DMS 273 (cell line): ENCODE results near the gene SLC2A11.
A peak's percentile ranks its signal among the peaks of the same experiment; 100 is the strongest.
"Not testable (repeated sequence)": the region's sequence is repeated elsewhere in the genome, so short reads cannot be mapped to it uniquely, and the experiment has no call there.

Experiments
- DNase-seq: peaks from one replicate; lab custom pipeline; 2025; ENCODE audit not compliant: unreplicated experiment; lab: John Stamatoyannopoulos, UW

Gene SLC2A11

DNA sequence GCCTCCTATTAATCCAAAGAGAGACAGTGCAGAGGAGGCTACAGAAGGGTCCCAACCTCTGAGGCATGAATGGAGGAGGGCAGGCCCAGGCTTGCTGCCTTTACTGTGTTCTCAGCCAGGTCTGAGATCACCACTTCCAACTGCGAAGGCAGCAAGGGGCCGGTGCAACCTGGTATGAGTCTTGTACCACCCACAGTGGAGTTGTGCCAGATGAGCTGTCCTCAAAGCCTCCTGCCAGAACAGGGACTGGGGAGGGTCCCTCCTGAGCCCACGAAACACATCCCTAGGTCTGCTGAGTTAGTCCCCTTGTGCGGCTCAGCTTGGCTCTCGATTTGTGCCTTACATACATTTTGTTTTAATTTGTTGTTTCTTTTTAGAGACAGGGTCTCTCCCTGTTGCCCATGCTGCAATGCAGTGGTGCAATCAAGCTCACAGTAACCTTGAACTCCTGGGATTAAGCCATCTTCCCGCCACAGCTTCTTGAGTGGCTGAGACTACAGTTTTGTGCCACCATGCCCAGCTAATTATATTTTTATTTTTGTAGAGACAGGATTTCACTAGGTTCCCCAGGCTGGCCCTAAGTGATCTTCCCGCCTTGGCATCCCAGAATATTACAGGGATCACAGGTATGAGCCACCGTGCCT is 45.8 kb downstream of the SLC2A11 start:
- peak; percentile 86 for DNase-seq

DNA sequence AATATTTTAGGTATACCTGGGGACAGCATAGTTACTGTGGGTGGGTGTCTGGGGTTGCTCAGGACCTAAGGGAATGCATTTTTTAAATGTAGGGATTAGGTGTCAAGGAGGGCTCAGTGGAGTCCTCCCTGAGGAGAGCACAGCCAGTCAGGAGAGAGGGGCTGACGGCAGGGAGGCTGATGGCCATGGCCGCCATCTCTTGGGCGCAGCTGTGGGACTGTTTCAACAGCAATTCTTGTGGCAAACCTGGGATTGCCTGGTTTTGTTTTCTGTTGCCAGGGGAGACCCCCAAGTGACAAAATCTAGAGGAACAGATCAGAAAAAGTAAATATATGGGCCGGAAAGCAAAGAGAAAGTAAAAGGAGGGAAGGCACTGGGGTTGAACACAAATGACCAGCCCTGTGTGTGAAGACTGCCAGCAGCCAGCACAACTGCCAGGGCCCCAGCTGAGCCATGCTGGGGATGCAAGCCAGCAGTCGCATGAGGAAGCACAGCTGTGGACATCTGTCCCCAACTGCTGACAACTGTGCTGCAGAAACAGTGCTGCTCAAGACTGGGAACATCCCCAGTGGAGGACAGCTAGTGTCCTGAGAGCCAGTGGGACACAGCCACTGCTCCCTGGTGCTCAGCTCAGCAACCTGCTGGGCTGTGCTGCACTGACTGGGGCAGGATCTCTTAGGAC is 47.0 kb downstream of the SLC2A11 start:
- peak; percentile 48 for DNase-seq

DNA sequence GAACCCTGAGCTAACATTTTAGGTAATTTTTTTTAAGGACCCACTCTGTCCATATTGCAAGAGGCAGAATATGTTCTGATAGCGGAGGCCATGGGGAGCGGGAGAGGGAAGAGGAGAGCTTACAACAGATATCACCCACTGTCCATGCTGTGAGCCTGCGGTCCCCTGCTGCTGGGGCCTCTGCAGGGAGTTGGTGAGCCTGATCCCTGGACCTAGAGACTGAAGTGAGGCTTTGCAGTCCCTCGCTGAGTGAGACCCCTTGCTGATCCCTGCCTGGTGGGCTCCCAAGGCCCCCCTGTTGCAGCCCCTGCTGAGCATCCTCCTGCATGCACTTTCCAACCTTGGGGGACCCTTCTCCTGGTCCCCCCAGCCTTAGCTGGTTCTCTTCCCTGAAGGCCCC is 49.0 kb downstream of the SLC2A11 start:
- DNase-seq: no peak

DNA sequence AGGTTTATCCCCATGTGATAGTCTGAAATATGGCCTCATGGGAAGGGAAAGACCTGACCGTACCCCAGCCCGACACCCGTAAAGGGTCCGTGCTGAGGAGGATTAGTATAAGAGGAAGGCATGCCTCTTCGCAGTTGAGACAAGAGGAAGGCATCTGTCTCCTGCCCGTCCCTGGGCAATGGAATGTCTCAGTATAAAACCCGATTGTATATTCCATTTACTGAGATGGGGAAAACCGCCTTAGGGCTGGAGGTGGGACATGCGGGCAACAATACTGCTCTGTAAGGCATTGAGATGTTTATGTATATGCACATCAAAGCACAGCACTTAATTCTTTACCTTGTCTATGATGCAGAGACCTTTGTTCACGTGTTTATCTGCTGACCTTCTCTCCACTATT is 49.7 kb downstream of the SLC2A11 start:
- not testable (repeated sequence) for DNase-seq

DNA sequence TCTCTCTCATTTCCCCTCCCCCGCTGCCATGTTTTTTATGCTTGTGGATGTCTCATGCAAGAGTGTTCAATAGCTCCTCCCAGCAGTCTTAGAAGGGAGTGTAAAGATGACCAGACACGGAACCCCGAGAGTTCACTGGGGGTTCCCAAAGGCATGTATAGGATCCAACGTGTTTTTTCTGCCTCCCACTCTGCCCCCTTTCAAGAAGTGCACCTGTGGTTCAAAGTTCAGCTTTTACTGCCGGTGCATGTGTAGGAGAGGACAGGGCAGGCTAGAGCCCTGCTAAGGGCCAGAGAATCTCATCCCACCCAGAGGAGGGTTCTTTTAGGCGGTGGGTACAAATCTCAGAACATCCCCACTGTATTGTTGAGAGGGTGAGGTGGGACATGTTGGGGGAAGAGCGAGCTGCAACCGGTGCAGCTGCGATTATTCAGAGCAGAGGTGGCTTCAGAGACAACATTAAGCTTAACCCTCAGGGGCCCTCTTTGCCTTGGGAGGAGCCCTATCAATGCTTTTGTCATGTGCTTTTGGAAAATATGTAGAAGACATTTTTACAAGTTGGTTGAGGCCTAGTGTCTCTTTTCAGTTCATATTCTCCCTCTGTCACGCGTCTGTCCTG is 51.0 kb downstream of the SLC2A11 start:
- DNase-seq: no peak

DNA sequence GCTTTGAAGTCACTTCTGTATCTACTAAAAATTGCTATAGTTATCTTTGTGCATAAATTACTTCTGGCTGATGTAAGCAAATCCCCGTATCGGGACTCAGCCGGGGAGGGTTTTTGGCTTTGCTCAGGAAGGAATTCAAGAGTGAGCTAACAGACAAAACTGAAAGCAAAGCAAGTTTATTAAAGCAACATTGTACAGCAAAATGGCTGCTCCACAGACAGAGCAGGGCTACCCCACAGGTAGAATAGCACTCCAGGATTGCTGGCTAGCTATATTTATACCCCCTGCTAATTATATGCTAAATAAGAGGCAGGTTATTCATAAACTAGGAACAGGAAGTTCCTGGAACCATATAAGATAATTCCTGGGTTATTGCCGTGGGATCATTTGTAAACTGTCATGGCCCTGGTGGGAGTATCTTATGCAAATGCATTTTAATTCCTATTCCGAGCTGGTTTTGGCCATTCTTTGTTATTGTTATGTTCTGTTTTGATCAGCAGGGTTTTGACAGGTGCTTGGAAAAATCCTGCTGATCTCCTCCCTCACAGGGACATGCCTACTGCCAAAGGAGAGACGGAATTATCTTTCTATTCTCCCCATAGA is 51.7 kb downstream of the SLC2A11 start:
- no peak for DNase-seq

DNA sequence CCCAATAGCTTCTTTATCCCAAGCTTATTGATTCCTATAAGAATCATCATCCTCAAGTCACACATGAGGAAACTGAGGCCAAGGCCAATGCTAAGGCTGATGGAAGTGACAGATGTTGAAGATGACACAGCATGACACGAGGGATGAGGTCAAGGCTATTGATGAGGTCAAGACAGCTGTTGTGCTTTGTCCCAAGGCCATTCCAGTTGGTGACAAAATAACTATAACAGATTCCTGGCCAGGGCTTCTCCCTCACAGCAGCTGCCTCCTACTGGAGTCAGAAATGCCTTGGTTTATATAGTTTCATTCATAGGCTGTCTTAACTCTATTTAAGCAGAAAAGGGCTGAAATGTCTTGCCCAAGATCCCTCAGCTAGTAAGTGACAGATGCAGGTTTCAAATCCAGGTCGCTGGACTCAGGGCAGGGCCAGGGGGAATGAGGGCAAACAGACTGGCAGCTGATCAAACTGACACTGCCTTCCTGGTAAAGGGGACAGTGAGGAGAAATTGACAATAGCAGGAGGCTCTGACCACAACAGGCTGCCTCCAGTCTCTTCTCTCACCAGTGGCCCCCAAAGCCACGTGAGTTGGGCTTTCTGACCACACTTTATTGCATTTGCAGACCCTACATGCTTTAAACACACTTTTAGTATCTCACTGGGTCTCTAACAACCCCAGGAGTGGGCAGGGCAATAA is 53.0 kb downstream of the SLC2A11 start:
- DNase-seq: no peak

DNA sequence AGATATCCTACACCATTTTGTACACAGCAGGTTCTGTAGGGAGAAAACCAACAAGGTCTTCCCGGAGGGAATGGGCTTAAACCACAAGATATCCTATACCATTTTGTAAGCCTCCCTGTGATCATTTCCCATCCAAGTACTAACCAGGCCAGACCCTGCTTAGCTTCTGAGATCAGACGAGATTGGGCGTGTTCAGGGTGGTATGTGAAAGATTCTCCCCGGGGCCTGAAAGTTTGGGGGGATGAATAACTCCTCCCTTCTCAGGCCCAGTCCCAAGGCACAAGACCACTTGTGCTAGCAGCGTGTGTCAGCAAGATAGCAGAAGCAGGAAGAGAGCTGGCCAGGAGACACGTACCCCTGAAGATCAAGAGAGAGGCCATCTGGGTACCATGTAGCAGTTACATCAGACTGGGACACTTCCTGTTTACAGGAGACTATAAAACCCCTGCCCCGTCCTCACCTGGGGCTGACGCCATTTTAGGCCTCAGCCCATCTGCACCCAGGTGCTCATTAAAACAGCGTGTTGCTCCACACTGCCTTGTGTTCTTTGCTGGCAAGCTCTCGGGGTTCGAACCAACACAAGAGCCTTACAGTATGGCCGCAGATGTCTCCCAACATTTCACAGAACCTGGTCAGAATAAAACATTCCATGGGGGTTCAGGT is 53.8 kb downstream of the SLC2A11 start:
- DNase-seq: no peak

DNA sequence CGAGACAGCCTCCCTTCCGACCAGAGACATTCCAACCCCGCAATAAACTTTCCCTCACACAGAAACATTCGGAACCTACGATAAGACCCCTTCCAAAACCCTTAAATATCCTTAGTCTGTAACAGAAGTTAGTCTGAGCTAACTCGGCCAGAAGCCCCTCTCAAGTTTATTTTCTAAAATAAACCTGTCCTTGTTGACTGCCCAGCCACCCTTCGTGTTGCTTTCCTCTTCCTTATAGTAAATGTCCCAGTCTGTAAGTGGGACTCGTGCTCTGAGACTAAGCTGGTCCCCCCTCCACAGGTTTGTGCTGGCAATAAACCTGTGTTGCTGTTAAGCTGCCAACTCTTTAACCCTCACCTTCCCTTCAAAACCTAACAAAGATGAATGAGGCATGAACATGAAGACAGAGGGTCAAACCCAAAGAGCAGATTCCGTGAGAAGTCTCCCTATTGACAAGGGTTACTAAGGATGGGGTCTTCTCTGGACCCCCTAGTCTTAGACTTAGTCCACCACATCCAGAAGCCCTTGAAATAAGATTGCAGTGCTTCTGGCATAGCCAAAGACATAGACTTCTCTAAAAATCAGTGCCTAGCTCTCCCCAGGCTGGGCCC is 54.7 kb downstream of the SLC2A11 start:
- no peak for DNase-seq

DNA sequence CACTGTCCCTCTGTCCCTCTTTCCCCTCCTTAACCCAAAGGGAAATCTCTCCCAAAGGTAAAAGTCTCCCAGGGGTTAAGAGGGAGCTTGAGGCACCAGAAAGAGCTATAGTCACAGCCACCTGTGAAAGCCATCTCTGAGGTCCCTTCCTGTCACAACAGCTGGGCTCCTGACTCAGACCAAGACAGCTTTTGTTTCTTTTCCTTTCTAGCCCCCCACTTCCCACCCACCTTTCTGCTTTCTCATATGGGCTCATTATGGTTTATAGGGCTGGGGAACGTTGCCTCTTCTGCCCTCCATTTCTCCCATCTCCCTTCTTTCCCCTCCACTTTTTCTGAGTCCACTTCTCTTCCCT is 55.6 kb downstream of the SLC2A11 start:
- no peak for DNase-seq

DNA sequence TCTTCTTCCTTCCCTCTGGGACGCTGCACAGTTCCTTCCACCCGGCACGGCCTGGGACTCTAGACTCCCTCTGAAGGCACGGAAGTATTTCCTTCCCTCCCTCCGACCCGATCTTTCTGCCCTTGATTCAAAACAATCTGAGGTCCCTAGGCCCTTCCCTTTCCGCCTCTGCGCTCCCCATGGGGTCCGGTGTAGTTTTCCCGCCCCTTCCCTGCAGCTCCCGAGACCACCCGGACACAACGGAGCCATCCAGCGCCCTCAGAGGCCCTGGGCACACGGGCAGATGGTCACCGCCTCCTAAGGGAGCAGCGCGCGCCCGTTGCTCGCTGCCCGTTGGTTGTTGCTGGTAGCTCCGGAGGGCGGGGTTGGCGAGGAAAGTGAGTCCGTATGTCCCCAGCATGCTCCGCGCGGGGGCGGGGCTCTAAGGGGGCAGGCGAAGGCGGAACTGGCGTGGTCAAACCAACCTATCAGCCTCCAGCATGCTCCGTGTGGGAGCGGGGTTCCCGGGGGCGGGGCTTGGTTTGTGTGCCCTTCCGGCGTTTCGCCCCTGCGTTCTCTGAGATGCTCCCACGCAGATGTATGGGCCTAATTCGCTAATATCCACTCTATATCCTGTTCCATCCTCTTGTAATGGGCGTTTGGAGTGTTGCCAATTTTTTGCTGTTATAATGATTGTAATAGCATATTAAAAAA is 56.1 kb downstream of the SLC2A11 start:
- peak; percentile 99 for DNase-seq

DNA sequence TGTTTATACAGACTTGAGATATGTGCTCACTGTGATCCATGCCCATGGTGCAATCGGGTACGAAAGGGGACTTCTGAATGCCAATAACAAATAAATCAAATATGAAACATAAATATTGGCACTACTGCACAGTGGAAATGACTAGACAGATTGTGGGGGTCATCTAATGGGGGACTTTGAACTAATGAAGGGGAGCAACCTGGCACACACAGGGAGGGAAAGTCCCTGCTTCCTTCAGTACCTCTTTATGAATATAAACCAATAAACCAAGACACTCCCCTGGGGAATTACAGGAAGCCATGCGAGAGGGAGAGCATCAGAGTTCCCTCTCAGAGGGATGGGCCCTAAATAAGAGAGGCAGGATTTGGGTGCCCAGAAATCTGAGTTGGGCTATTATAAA is 57.6 kb downstream of the SLC2A11 start:
- no peak for DNase-seq

DNA sequence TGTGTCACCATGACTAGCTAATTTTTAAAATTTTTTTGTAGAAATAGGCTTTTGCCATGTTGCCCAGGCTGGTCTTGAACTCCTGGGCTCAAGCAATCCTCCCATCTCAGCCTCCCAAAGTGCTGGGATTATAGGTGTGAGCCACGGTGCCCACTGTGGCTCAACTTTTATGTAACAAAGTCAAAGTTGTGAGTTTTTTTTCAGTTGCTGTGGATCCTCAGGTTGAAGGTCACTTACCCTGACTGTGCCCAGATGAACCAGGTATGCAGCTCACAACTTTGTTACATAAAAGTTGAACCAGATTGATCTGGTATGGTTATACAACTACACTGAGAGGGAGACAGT is 62.6 kb downstream of the SLC2A11 start:
- not testable (repeated sequence) for DNase-seq

DNA sequence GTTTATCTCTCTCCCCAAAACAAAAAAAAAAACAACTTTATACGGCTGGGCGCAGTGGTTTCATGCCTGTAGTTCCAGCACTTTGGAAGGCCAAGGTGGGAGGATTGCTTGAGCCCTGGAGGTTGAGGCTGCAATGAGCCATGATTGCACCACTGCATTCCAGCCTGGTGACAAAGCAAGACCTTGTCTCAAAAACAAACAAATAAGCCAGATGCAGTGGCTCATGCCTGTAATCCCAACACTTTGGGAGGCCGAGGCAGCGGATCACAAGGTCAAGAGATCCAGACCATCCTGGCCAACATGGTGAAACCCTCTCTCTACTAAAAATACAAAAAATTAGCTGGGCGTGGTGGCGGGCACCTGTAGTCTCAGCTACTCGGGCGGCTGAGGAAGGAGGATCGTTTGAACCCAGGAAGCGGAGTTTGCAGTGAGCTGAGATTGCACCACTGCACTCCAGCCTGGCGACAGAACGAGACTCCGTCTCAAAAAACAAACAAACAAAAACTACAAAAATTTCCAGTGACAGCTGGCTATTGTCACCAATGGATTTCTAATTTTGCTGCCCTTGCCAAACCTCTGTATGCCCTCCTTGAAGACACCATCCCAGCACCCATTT is 64.0 kb downstream of the SLC2A11 start:
- DNase-seq: not testable (repeated sequence)

DNA sequence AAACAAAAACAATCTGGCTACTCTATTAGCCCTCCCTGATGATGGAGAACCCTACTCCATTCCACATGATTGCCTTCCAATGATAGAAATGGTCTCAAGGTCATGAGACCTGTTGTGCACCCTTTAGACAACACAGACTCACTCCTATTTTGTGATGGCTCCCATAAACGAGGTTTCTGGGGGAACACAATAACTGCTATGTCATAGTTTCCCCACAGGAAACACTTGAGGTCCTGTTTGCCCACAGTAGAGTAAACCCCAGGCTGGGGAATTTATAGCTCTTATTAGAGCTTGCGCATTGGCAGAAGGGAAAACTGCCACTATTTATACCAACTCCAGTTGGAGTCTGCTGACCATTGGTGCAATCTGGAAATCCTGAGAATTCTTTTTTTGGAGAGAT is 65.2 kb downstream of the SLC2A11 start:
- DNase-seq: no peak

DNA sequence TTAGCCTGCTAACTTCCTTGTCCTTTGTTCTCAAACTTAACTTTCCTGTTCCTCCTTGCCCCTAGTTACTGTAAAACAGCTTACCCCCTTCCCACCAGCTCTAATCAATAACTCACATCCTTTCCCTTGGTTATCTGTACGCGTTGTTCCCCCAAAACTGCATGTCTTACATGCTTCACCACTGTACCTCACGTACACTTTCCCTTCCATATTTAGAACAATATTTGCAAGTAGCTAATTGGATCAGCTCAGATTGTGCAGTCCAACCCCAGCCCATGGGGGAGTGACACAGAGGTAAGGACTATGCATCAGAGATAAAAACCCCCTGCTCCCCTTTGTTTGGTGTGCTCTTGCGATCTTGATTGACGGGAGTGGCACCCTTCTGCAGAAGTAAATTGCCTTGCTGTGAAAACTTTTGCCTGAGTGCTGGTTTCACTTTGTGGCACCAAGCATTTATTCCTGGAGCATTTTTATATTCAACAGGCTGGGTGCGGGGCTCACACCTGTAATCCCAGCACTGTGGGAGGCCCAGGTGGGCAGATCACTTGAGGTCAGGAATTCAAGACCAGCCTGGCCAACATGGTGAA is 67.4 kb downstream of the SLC2A11 start:
- DNase-seq: no peak

DNA sequence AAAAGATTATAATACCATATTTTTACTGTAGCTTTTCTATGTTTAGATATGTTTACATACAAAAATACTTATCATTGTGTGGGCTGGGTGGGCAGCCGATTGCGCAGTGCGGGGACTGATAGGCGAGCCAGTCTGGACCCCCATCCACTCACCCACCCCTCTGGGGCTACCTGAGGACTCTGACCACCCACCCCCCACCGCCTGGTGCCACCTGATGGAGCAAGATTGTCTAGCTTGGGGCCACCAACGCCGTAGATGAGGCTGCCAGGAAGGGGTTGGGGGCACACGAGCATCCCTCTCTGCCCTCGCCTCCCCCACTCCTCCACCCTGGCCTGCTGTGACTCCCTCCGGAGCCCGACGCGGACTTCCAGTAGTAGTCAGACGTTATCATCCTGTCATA is 68.9 kb downstream of the SLC2A11 start:
- no peak for DNase-seq
